Heart right ventricle (tissue), 16 donors: Measurements from ENCODE around the gene KCNH1. TPM values are rescaled to one million over a fixed set of nuclear protein-coding genes. Genes with fewer than 3 reads are reported as not detected.

Experiments
- ATAC-seq, 8 donors: fragments of 200-7000 bp; cut with Tn5 transposase; one replicate each; pipeline ENCODE4 v1.9.1; 2020; ENCODE audit warnings: mild to moderate bottlenecking in 8 of 8, moderate library complexity in 8 of 8, moderate number of reproducible peaks in 1 of 8
- DNase-seq, 2 donors: peaks; one replicate each; pipeline ENCODE4 v3.0.0-alpha.2; 2020
- H3K27ac ChIP-seq, 10 donors: fragments of 200-600 bp; sonication (generic) in 2 of 10; one replicate each; pipeline versions ENCODE4 v1.5.0 to v1.8.0; 2020 to 2022; ENCODE audit warnings: mild to moderate bottlenecking in 3 of 10
- H3K27me3 ChIP-seq, 7 donors: fragments of 200-600 bp; one replicate each; pipeline ENCODE4 v1.8.0; 2021 to 2022; ENCODE audit warnings: mild to moderate bottlenecking in 2 of 7
- H3K36me3 ChIP-seq, 9 donors: fragments of 200-600 bp; sonication (generic) in 1 of 9; one replicate each; pipeline versions ENCODE4 v1.5.0 to v1.8.0; 2020 to 2022; ENCODE audit warnings: mild to moderate bottlenecking in 2 of 9
- H3K4me1 ChIP-seq, 9 donors: fragments of 200-600 bp; sonication (generic) in 1 of 9; one replicate each; pipeline versions ENCODE4 v1.5.0 to v1.8.0; 2020 to 2022; ENCODE audit warnings: mild to moderate bottlenecking in 4 of 9
- H3K4me3 ChIP-seq, 10 donors: fragments of 200-600 bp; sonication (generic) in 2 of 10; one replicate each; pipeline versions ENCODE4 v1.5.0 to v1.8.0; 2020 to 2022; ENCODE audit warnings: mild to moderate bottlenecking in 7 of 10, moderate library complexity in 2 of 10
- H3K9me3 ChIP-seq, 11 donors: fragments of 200-600 bp in 10 of 11; sonication (generic) in 2 of 11; one replicate each; pipeline versions ENCODE4 v1.5.0 to v1.8.0; 2013 to 2022; ENCODE audit warnings: mild to moderate bottlenecking in 2 of 11, control low read depth in 1 of 11, moderate library complexity in 1 of 11
- CTCF ChIP-seq, 9 donors: fragments of 200-600 bp; sonication (generic) in 2 of 9; IDR thresholded peaks; one replicate each; pipeline versions ENCODE4 v1.5.0 to v1.8.0; 2021 to 2022; ENCODE audit warnings: antibody characterized with exemption in 9 of 9, mild to moderate bottlenecking in 5 of 9, moderate library complexity in 1 of 9
- WGBS, 2 donors: extraction: QIAGEN DNeasy Blood & Tissue Kit; methylation state at CpG; one replicate each; pipeline ENCODE4 v1.1.7; 2013; ENCODE audit warnings: inconsistent platforms in 1 of 2; 5-methylcytosine and 5-hydroxymethylcytosine counted together
- intact Hi-C, 10 donors: fragments of 100-400 bp; cut with DNase I; formaldehyde crosslinking; loops; one replicate each; pipeline versions ENCODE4 v1.11.1 to v1.14.2; 2022
- polyA plus RNA-seq, 2 donors: library from polyadenylated mRNA; stranded (reverse); fragments of 200-250 nt; gene quantifications; one replicate each; pipeline ENCODE4 v1.2.3, GENCODE V29; 2013
- total RNA-seq, 10 donors: library from RNA; stranded (reverse); fragmentation: NEBNext Ultra II Directional in 3 of 10; extraction: Animal tissue kit (Norgen Biotek cat#: 25700) in 3 of 10; gene quantifications; one replicate each; pipeline versions ENCODE4 v1.2.1 to v1.2.4, GENCODE V29; 2021 to 2023
- donor health status: Arrhythmogenic right ventricular cardiomyopathy.
- donor health status: ischemic (EF 13 %, LVEDD 7.1; RV severe dilation, severe dysfunction).
- donor health status: healthy with polysubstance abuse.
- donor health status: DM: no; HTN: yes; CAD: no.
- donor health status: DM: no; HTN: no; CAD: no.
- donor health status: ischemic (EF 25% LVEDD 6.9; RV normal size, moderate dysfunction).
- donor health status: ischemic (EF 25% LVEDD 5.7; RV mildly dilated, moderate dysfunction).
- donor health status: healthy.
- donor health status: DM: yes; HTN: yes; CAD: no.
- donor health status: Ischemic cardiomyopathy.
- donor health status: ischemic (EF 35%, LVEDD 5.7; RV mildly dilated, moderate dysfunction).
- donor health status: nonischemic (EF 11% LVEDD 7.7; RV severe dilation, severe dysfunction).
- donor health status: DM: yes; HTN: yes; CAD: no.
- donor health status: PGD.
- donor health status: ischemic (EF 29% LVEDD 5.4; RV normal size, mild dysfunction).
- donor health status: nonischemic (EF 23%, LVEDD 6.1; RV moderate dilation, normal function).

The KCNH1 gene
- total and polyA plus RNA-seq, 12 donors, result 0.09 TPM; not detected in 11

- no peak for DNase-seq
- H3K27ac ChIP-seq, result no peak overlapping the region
- WGBS, 2 donors, result 80 to 84% methylated on average over 1 of the region's 1 CpG
- intact Hi-C loops, result no loop called here
- no peaks in the 10 kb centered on the region for H3K9me3 ChIP-seq
- no peak for TF ChIP-seq CTCF (IDR thresholded peaks at IDR 0.05)
- no peaks in the 10 kb centered on the region for H3K36me3 ChIP-seq
- H3K27me3 ChIP-seq, result peaks cover 0 to 9% (median 0%) of the 10 kb centered on the region in 7 donors
- H3K4me3 ChIP-seq, result no peak overlapping the region
- H3K4me1 ChIP-seq, result no peaks in the 10 kb centered on the region
- no peak for ATAC-seq
Measured at GRCh38 chr1:210794445-210794844, 339.5 kb downstream of the KCNH1 start.

GRCh38 chr1:210792250-210793102 lies 341.5 kb downstream of the KCNH1 start:
- WGBS, 2 donors, result 42 to 51% methylated on average over 3 of the region's 3 CpGs
- Histone ChIP-seq H3K36me3 (no peaks in the 10 kb centered on the region), H3K9me3 (no peaks in the 10 kb centered on the region), H3K27ac (no peak overlapping the region), H3K4me3 (no peak overlapping the region), H3K27me3 (peaks cover 0 to 7% (median 0%) of the 10 kb centered on the region in 7 donors), H3K4me1 (no peaks in the 10 kb centered on the region)
- DNase-seq, result no peak
- no peak for TF ChIP-seq CTCF (IDR thresholded peaks at IDR 0.05)
- no peak for ATAC-seq
- intact Hi-C loops, result no loop called here

DNA sequence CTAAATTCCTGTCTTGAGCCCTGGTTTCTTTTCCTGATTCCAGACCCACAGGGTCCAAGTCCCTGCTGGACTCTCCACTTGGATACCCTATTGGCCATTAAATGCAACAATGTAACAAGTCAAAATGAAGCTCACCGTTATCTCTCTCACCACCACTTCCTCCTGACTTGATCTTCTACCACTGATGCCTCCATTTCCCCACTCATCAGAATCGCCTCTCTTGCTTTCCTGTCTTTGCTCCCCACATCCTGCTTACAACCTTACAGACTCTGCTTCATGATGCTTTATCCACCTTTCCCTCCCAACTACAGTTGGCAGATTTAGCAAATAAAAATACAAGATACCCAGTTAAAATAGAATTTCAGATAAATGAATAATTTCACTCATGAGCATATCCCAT lies 343.8 kb downstream of the KCNH1 start:
- no peaks in the 10 kb centered on the region for H3K36me3 ChIP-seq
- ATAC-seq (no peak), DNase-seq (no peak)
- WGBS, 2 donors, result 71 to 73% methylated on average over 2 of the region's 2 CpGs
- intact Hi-C loops, result no loop called here
- no peaks in the 10 kb centered on the region for H3K4me1 ChIP-seq
- no peak for TF ChIP-seq CTCF (IDR thresholded peaks at IDR 0.05)
- no peaks in the 10 kb centered on the region for H3K9me3 ChIP-seq
- no peak overlapping the region for H3K4me3 ChIP-seq
- peaks cover 0 to 5% (median 0%) of the 10 kb centered on the region in 7 donors for H3K27me3 ChIP-seq
- H3K27ac ChIP-seq, result no peak overlapping the region

GRCh38 chr1:210787800-210788199 lies 346.1 kb downstream of the KCNH1 start:
- Histone ChIP-seq H3K27ac (no peak overlapping the region), H3K4me1 (no peaks in the 10 kb centered on the region), H3K27me3 (peaks cover 0 to 5% (median 0%) of the 10 kb centered on the region in 7 donors), H3K9me3 (no peaks in the 10 kb centered on the region), H3K4me3 (no peak overlapping the region), H3K36me3 (no peaks in the 10 kb centered on the region)
- DNase-seq (no peak), ATAC-seq (no peak)
- 90 to 93% methylated on average over 1 of the region's 1 CpG for WGBS, 2 donors
- no peak for TF ChIP-seq CTCF (IDR thresholded peaks at IDR 0.05)
- intact Hi-C loops, result no loop called here
